ENCODE measurements around the gene CKM. TPM values are rescaled to one million over a fixed set of nuclear protein-coding genes. Genes with fewer than 3 reads are reported as not detected.

CKM gene
- polyA plus RNA-seq, 2 of the 4 experiments (the other 2 are of a cell fraction) = not detected

GRCh38 chr19:45348367-45349125 is 25.9 kb upstream of the CKM start:
- Histone ChIP-seq H3K4me3 (no peak overlapping the region), H3K9me3 (no peaks in the 10 kb centered on the region), H3K27ac (no peak overlapping the region), H3K4me2 (no peak overlapping the region), H3K4me1 (no peaks in the 10 kb centered on the region)
- ChIA-PET POLR2A (no interaction called here), CTCF (interaction anchor here (1.4 to 1.6 kb wide), 2 partner anchors 10 to 23 kb away, joined by 4 to 6 read pairs; no protein-coding TSS in a partner anchor)
- no peak for TF ChIP-seq EHF (CRISPR knock-in tag; IDR thresholded peaks at IDR 0.05)
- TF ChIP-seq ESRRA (IDR thresholded peaks at IDR 0.05; ENCODE audit: borderline replicate concordance, low read length) = no peak
- TF ChIP-seq ZC3H11A (IDR thresholded peaks at IDR 0.05) = no peak
- TF ChIP-seq MYC (IDR thresholded peaks at IDR 0.05; ENCODE audit: borderline replicate concordance, low read length) = no peak
- peak in 1 of 2 experiments; percentile 64; a peak in 2 of 4 replicates for TF ChIP-seq CEBPB (IDR thresholded peaks at IDR 0.05)
- TF ChIP-seq CBX2 (IDR thresholded peaks at IDR 0.05; ENCODE audit: borderline replicate concordance, low read depth) = no peak
- no peak for TF ChIP-seq HEYL (CRISPR knock-in tag; IDR thresholded peaks at IDR 0.05)
- 87% methylated on average over 13 of the region's 23 CpGs for WGBS (ENCODE audit: missing lambda C conversion rate)
- FAIRE-seq (no peak), ATAC-seq (no peak), DNase-seq (ENCODE audit: low read depth in 1 of 2, low spot score in 1 of 2) (no peak)

GRCh38 chr19:45347570-45348366 is 25.1 kb upstream of the CKM start:
- DNase-seq (ENCODE audit: low read depth in 1 of 2, low spot score in 1 of 2) (no peak), FAIRE-seq (no peak), ATAC-seq (no peak)
- H3K4me2 ChIP-seq = no peak overlapping the region
- no peak overlapping the region for H3K4me3 ChIP-seq
- POLR2A ChIA-PET = no interaction called here
- no peaks in the 10 kb centered on the region for H3K4me1 ChIP-seq
- H3K27ac ChIP-seq = no peak overlapping the region
- CTCF ChIA-PET = interaction anchor here (1.4 to 2.0 kb wide), 3 partner anchors 9 to 23 kb away, joined by 4 to 6 read pairs (median 4); no protein-coding TSS in a partner anchor
- WGBS (ENCODE audit: missing lambda C conversion rate) = 79% methylated on average over 11 of the region's 25 CpGs
- H3K9me3 ChIP-seq = no peaks in the 10 kb centered on the region
- no peak for TF ChIP-seq CTCF (IDR thresholded peaks at IDR 0.05)
- no peak for TF ChIP-seq ESRRA (IDR thresholded peaks at IDR 0.05; ENCODE audit: borderline replicate concordance, low read length)
- TF ChIP-seq MAFK (IDR thresholded peaks at IDR 0.05; ENCODE audit: partially characterized antibody) = no peak
- TF ChIP-seq SREBF2 (IDR thresholded peaks at IDR 0.05) = no peak
- no peak for TF ChIP-seq POLR2AphosphoS2 (conservative IDR thresholded peaks at IDR 0.05; ENCODE audit: low read length)
- no peak for TF ChIP-seq ZFP36 (IDR thresholded peaks at IDR 0.05; ENCODE audit: borderline replicate concordance, partially characterized antibody)
- no peak for TF ChIP-seq EP300 (IDR thresholded peaks at IDR 0.05)
- no peak for TF ChIP-seq HMGXB4 (CRISPR knock-in tag; IDR thresholded peaks at IDR 0.05; ENCODE audit: borderline replicate concordance)
- no peak for TF ChIP-seq PHF8 (IDR thresholded peaks at IDR 0.05; ENCODE audit: borderline replicate concordance, low read depth)
- TF ChIP-seq RNF2 (IDR thresholded peaks at IDR 0.05; ENCODE audit: borderline replicate concordance, low read depth) = no peak
- no peak for TF ChIP-seq HOXB13 (CRISPR knock-in tag; IDR thresholded peaks at IDR 0.05; ENCODE audit: low read depth)
- TF ChIP-seq KDM5A (IDR thresholded peaks at IDR 0.05) = no peak
- TF ChIP-seq MAZ (IDR thresholded peaks at IDR 0.05; ENCODE audit: borderline replicate concordance, low read depth, low read length) = no peak
- no peak for TF ChIP-seq TP53 (CRISPR knock-in tag; IDR thresholded peaks at IDR 0.05)
- TF ChIP-seq ZC3H11A (IDR thresholded peaks at IDR 0.05) = no peak
- TF ChIP-seq RARB (CRISPR knock-in tag; IDR thresholded peaks at IDR 0.05) = no peak
- no peak for TF ChIP-seq CEBPB (IDR thresholded peaks at IDR 0.05)
- no peak for TF ChIP-seq EHF (CRISPR knock-in tag; IDR thresholded peaks at IDR 0.05)
- no peak for TF ChIP-seq USF2 (IDR thresholded peaks at IDR 0.05)
- no peak for TF ChIP-seq KDM1A (IDR thresholded peaks at IDR 0.05; ENCODE audit: low read depth)
